GM23248 (cell line): Measurements from ENCODE around the gene FFAR3.

ENCODE experiments used
- EZH2 ChIP-seq: fragments of 200-600 bp; sonication (generic); IDR thresholded peaks from 2 replicates; pipeline ENCODE4 v1.6.1; 2018; ENCODE audit warnings: antibody characterized with exemption, mild to moderate bottlenecking; ENCODE audit not compliant: insufficient read depth, poor library complexity, severe bottlenecking
- EZH2phosphoT487 ChIP-seq: fragments of 200-600 bp; sonication (generic); IDR thresholded peaks from 2 replicates; pipeline ENCODE4 v1.6.1; 2018; ENCODE audit warnings: antibody characterized with exemption, moderate library complexity, mild to moderate bottlenecking, low read depth; ENCODE audit not compliant: insufficient read depth

DNA sequence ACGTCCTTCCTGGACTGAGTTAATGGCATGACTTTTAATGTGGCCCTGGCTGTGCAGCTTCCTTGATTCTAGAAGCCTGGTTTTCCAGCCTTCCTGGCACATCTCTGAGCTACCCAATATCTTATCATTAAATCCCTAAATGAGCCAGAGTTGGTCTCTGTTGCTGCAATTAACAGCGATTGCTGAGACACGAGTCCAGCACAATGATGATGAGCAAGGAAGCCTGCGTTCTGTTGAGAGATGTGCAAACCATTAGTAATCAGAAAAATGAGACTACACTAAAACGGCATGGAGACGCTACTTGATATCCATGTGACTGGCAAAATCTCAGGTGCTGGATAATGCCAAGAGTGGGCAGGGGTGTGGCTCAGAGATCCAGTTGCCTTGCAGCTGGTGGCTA, 38.8 kb downstream of the FFAR3 start:
- TF ChIP-seq EZH2phosphoT487 (no peak), EZH2 (no peak)
